MCF 10A (cell line): ENCODE data around the gene CEP76. TPM values are rescaled to one million over a fixed set of nuclear protein-coding genes. Genes with fewer than 3 reads are reported as not detected.

Experiments
- BruUV-seq: library from RNA; stranded (reverse); fragments of 400-500 nt; replicated peaks from 2 replicates; lab custom pipeline; 2021; lab: Mats Ljungman, UMichigan
- CTCF ChIA-PET: fragments of 300-600 bp; sonication (Branson Sonifier 250); formaldehyde crosslinking; extraction: SDS; loops from one replicate; lab custom pipeline; 2021; ENCODE audit warnings: antibody characterized with exemption, inconsistent platforms; lab: Yijun Ruan, JAX
- POLR2A ChIA-PET: fragments of 300-600, 350-650 bp; sonication (Branson Sonifier 250); formaldehyde crosslinking; extraction: SDS; loops from one replicate; lab custom pipeline; 2020; ENCODE audit warnings: antibody characterized with exemption, inconsistent platforms; lab: Yijun Ruan, JAX
- DNase-seq: peaks from one replicate; pipeline ENCODE4 v3.0.0-alpha.2; 2018; ENCODE audit not compliant: unreplicated experiment
- H3K27ac Mint-ChIP-seq: one replicate; pipeline ENCODE4 v1.8.0; 2022; ENCODE audit warnings: mild to moderate bottlenecking, low read depth, mixed read lengths; ENCODE audit not compliant: unreplicated experiment
- H3K27me3 Mint-ChIP-seq: one replicate; pipeline ENCODE4 v1.8.0; 2022; ENCODE audit warnings: mixed read lengths; ENCODE audit not compliant: insufficient read depth, unreplicated experiment
- H3K36me3 Mint-ChIP-seq: one replicate; pipeline ENCODE4 v1.8.0; 2022; ENCODE audit warnings: mild to moderate bottlenecking, moderate library complexity, mixed read lengths; ENCODE audit not compliant: insufficient read depth, unreplicated experiment
- H3K4me1 Mint-ChIP-seq: one replicate; pipeline ENCODE4 v1.8.0; 2022; ENCODE audit warnings: mixed read lengths; ENCODE audit not compliant: insufficient read depth, unreplicated experiment
- H3K4me3 Mint-ChIP-seq: one replicate; pipeline ENCODE4 v1.8.0; 2022; ENCODE audit warnings: mild to moderate bottlenecking, moderate library complexity, mixed read lengths; ENCODE audit not compliant: unreplicated experiment
- H3K9me3 Mint-ChIP-seq: one replicate; pipeline ENCODE4 v1.8.0; 2022; ENCODE audit warnings: mixed read lengths; ENCODE audit not compliant: unreplicated experiment
- CTCF ChIP-seq: fragments of 200-600 bp; IDR thresholded peaks from one replicate; pipeline ENCODE4 v1.8.0; 2022; ENCODE audit warnings: antibody characterized with exemption, mild to moderate bottlenecking; ENCODE audit not compliant: unreplicated experiment
- intact Hi-C: fragments of 100-400 bp; cut with micrococcal nuclease; formaldehyde crosslinking; loops from 2 replicates; pipeline ENCODE4 v1.14.1; 2022
- total RNA-seq: library from RNA; stranded (reverse); gene quantifications from 2 replicates; pipeline ENCODE4 v1.2.3, GENCODE V29; 2022

Gene CEP76
- total RNA-seq, 1 experiment from 2014 or later, result 4.9 TPM

DNA sequence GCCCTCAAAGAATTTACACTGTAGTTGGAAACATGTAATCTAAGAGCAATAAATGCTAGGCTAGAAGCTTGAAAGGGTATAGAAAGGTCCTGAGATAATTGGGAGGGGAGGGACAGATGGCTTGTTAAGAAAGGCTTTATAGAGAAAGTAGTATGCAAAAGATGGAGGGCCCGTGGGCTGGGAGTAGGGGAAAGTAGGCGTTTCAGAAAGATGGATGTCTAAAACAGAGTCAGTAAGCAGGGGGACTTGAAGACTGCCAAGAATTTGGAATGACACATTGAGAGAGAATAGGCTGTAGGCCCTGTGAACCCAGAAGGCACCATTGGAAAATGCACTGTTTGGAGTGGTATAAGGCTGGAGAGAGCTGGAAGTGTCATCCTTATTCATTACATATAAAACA, 1.1 kb upstream of the CEP76 start:
- ChIA-PET POLR2A (interaction anchor here (0.7 to 3.0 kb wide), 17 partner anchors 10 to 327 kb away, joined by 3 to 20 read pairs (median 5); partner anchors contain the start of genes AFG3L2, CEP192 and PTPN2), CTCF (interaction anchor here (0.6 to 0.7 kb wide), 2 partner anchors 121 to 225 kb away, joined by 3 to 5 read pairs; no protein-coding TSS in a partner anchor)
- DNase-seq, result no peak
- H3K36me3 Mint-ChIP-seq, result peaks cover 20% of the 10 kb centered on the region
- H3K4me3 Mint-ChIP-seq, result peak overlapping the region; percentile 100
- H3K27me3 Mint-ChIP-seq, result no peaks in the 10 kb centered on the region
- peaks cover 41% of the 10 kb centered on the region for H3K4me1 Mint-ChIP-seq
- no peaks in the 10 kb centered on the region for H3K9me3 Mint-ChIP-seq
- BruUV-seq, result TSS peak; percentile 69
- peak overlapping the region; percentile 100 for H3K27ac Mint-ChIP-seq
- intact Hi-C loops, result no loop called here
- no peak for TF ChIP-seq CTCF

- intact Hi-C loops, result no loop called here
Observed at GRCh38 chr18:12703096-12703567, 609 bp upstream of the CEP76 start.

GRCh38 chr18:12701161-12701560, 1.4 kb downstream of the CEP76 start:
- peaks cover 45% of the 10 kb centered on the region for H3K4me1 Mint-ChIP-seq
- intact Hi-C loops, result no loop called here
- peak overlapping the region; percentile 100 for H3K4me3 Mint-ChIP-seq
- CTCF ChIA-PET, result interaction anchor here (0.7 to 2.1 kb wide), 2 partner anchors 11 to 233 kb away, joined by 4 to 10 read pairs; no protein-coding TSS in a partner anchor
- no peaks in the 10 kb centered on the region for H3K9me3 Mint-ChIP-seq
- POLR2A ChIA-PET, result interaction anchor here (0.6 to 3.0 kb wide), 5 partner anchors 13 to 324 kb away, joined by 3 to 20 read pairs (median 5); partner anchors contain the start of genes AFG3L2 and SEH1L
- peaks cover 12% of the 10 kb centered on the region for H3K36me3 Mint-ChIP-seq
- BruUV-seq, result no TSS peak
- H3K27ac Mint-ChIP-seq, result peak overlapping the region; percentile 100
- no peak for TF ChIP-seq CTCF
- no peaks in the 10 kb centered on the region for H3K27me3 Mint-ChIP-seq
- DNase-seq, result no peak

More at GRCh38 chr18:12703096-12703567, 609 bp upstream of the CEP76 start:
- ChIA-PET CTCF (interaction anchor here (0.6 to 1.3 kb wide), 3 partner anchors 22 to 187 kb away, joined by 3 to 5 read pairs (median 3); no protein-coding TSS in a partner anchor), POLR2A (interaction anchor here (0.7 to 3.0 kb wide), 26 partner anchors 9 to 326 kb away, joined by 3 to 20 read pairs (median 4); partner anchors contain the start of genes AFG3L2, CEP192, PTPN2 and SEH1L)
- H3K27ac Mint-ChIP-seq, result peak overlapping the region; percentile 100
- TF ChIP-seq CTCF, result no peak
- peaks cover 20% of the 10 kb centered on the region for H3K36me3 Mint-ChIP-seq
- no peak for DNase-seq
- peak overlapping the region; percentile 100 for H3K4me3 Mint-ChIP-seq
- no peaks in the 10 kb centered on the region for H3K27me3 Mint-ChIP-seq
- H3K4me1 Mint-ChIP-seq, result peaks cover 45% of the 10 kb centered on the region
- H3K9me3 Mint-ChIP-seq, result no peaks in the 10 kb centered on the region
- no TSS peak for BruUV-seq

DNA sequence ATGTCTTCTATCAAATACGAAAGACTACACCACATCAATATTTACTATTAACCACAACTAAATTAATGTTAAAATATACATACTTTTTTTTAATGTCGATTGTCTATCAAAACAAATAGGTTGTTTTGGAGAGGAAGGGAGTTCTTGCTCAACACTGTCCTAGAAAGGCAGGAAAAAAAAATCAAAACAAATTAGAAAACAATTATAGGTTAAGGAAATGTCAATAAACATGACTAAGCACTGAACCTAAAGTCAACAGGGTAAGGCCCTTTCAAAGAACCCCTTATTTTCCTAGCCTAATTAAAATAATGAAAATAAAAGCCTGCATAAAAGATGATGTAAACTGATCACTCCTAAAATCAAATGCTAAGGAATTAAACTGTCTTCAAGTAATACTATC, 2.8 kb downstream of the CEP76 start:
- ChIA-PET CTCF (interaction anchor here (2.1 kb wide), 1 partner anchor 235 kb away, joined by 10 read pairs; no protein-coding TSS in a partner anchor), POLR2A (interaction anchor here (1.0 to 1.2 kb wide), 2 partner anchors 32 to 222 kb away, joined by 3 read pairs; no protein-coding TSS in a partner anchor)
- H3K4me1 Mint-ChIP-seq, result peaks cover 32% of the 10 kb centered on the region
- H3K27ac Mint-ChIP-seq, result no peak overlapping the region
- no TSS peak for BruUV-seq
- H3K4me3 Mint-ChIP-seq, result no peak overlapping the region
- no peak for TF ChIP-seq CTCF
- no peaks in the 10 kb centered on the region for H3K27me3 Mint-ChIP-seq
- intact Hi-C loops, result no loop called here
- H3K9me3 Mint-ChIP-seq, result no peaks in the 10 kb centered on the region
- H3K36me3 Mint-ChIP-seq, result peaks cover 16% of the 10 kb centered on the region
- no peak for DNase-seq
